ENCODE data around the gene RYR3. TPM values are rescaled to one million over a fixed set of nuclear protein-coding genes. Genes with fewer than 3 reads are reported as not detected.

Gene RYR3
- total and polyA plus RNA-seq, 7 donors: 2.5 to 159 (median 24.0) TPM

- 91 to 94% (median 94%) methylated on average over 13 of the region's 13 CpGs for WGBS, 3 donors
- H3K27me3 ChIP-seq (ENCODE audit: insufficient read depth in 3 of 3, low read length in 2 of 3): no peaks in the 10 kb centered on the region
- H3K36me3 ChIP-seq (ENCODE audit: insufficient read depth in 1 of 2, low read depth in 1 of 2): peaks cover 0 to 23% of the 10 kb centered on the region in 2 donors
- no peaks in the 10 kb centered on the region for H3K4me1 ChIP-seq
- no peak overlapping the region for H3K4me3 ChIP-seq
- no peaks in the 10 kb centered on the region for H3K9me3 ChIP-seq
- no peak for TF ChIP-seq CTCF (IDR thresholded peaks at IDR 0.05)
- no peak for DNase-seq
- intact Hi-C loops (cut with DNase I): no loop called here
- ATAC-seq: no peak
- no peak overlapping the region for H3K27ac ChIP-seq
Measured at GRCh38 chr15:33757516-33758232, 446.9 kb downstream of the RYR3 start.

GRCh38 chr15:33766389-33766788, 455.6 kb downstream of the RYR3 start:
- Histone ChIP-seq H3K9me3 (no peaks in the 10 kb centered on the region), H3K4me3 (no peak overlapping the region), H3K36me3 (ENCODE audit: insufficient read depth in 1 of 2, low read depth in 1 of 2) (no peaks in the 10 kb centered on the region), H3K27ac (no peak overlapping the region), H3K27me3 (ENCODE audit: insufficient read depth in 3 of 3, low read length in 2 of 3) (no peaks in the 10 kb centered on the region), H3K4me1 (no peaks in the 10 kb centered on the region)
- no peak for DNase-seq
- ATAC-seq: no peak
- 63 to 82% (median 76%) methylated on average over 7 of the region's 7 CpGs for WGBS, 3 donors
- TF ChIP-seq CTCF (IDR thresholded peaks at IDR 0.05): no peak
- intact Hi-C loops (cut with DNase I): no loop called here

- ATAC-seq (no peak), DNase-seq (no peak)
- H3K27ac ChIP-seq: no peak overlapping the region
- intact Hi-C loops (cut with DNase I): no loop called here
- H3K4me3 ChIP-seq: no peak overlapping the region
- no peaks in the 10 kb centered on the region for H3K9me3 ChIP-seq
- WGBS, 3 donors: 69 to 76% (median 75%) methylated on average over 6 of the region's 6 CpGs
- no peaks in the 10 kb centered on the region for H3K4me1 ChIP-seq
- no peak for TF ChIP-seq CTCF (IDR thresholded peaks at IDR 0.05)
- no peaks in the 10 kb centered on the region for H3K27me3 ChIP-seq (ENCODE audit: insufficient read depth in 3 of 3, low read length in 2 of 3)
- H3K36me3 ChIP-seq (ENCODE audit: insufficient read depth in 1 of 2, low read depth in 1 of 2): peaks cover 0 to 14% of the 10 kb centered on the region in 2 donors
Measured at GRCh38 chr15:33768670-33769190, 458.0 kb downstream of the RYR3 start.

GRCh38 chr15:33773969-33774368, 463.2 kb downstream of the RYR3 start:
- H3K9me3 ChIP-seq: no peaks in the 10 kb centered on the region
- intact Hi-C loops (cut with DNase I): no loop called here
- DNase-seq: no peak
- 51 to 59% (median 57%) methylated on average over 3 of the region's 3 CpGs for WGBS, 3 donors
- peaks cover 0 to 35% of the 10 kb centered on the region in 2 donors for H3K36me3 ChIP-seq (ENCODE audit: insufficient read depth in 1 of 2, low read depth in 1 of 2)
- no peak overlapping the region for H3K27ac ChIP-seq
- H3K4me3 ChIP-seq: no peak overlapping the region
- no peaks in the 10 kb centered on the region for H3K27me3 ChIP-seq (ENCODE audit: insufficient read depth in 3 of 3, low read length in 2 of 3)
- TF ChIP-seq CTCF (IDR thresholded peaks at IDR 0.05): no peak
- ATAC-seq: no peak
- H3K4me1 ChIP-seq: no peaks in the 10 kb centered on the region

Data from psoas muscle (tissue), 8 donors.